Raji (cell line): ENCODE data around the gene ETS1.
A peak's percentile ranks its signal among the peaks of the same experiment; 100 is the strongest.

ENCODE experiments used
- POLR2A ChIP-seq: IDR thresholded peaks from 2 replicates; pipeline ENCODE4 v1.6.1; 2011; ENCODE audit warnings: low read depth, low read length, control low read depth; ENCODE audit not compliant: insufficient read depth

The ETS1 gene

GRCh38 chr11:128476729-128477128 is 110.6 kb downstream of the ETS1 start:
- no peak for TF ChIP-seq POLR2A

- TF ChIP-seq POLR2A = no peak
Measured at GRCh38 chr11:128476049-128476448, 111.3 kb downstream of the ETS1 start.

GRCh38 chr11:128474036-128474874 is 113.1 kb downstream of the ETS1 start:
- 0 out of 2 replicates have a peak, but pooled peaks have one; percentile 41 for TF ChIP-seq POLR2A

- TF ChIP-seq POLR2A = no peak; the same call in 1 of the 2 replicates
Measured at GRCh38 chr11:128473636-128474035, 113.7 kb downstream of the ETS1 start.

- TF ChIP-seq POLR2A = peak; percentile 30; the same call in 1 of the 2 replicates
Measured at GRCh38 chr11:128472128-128473089, 114.9 kb downstream of the ETS1 start.

GRCh38 chr11:128471138-128471661 is 116.2 kb downstream of the ETS1 start:
- peak; percentile 64 for TF ChIP-seq POLR2A

- TF ChIP-seq POLR2A = no peak
Measured at GRCh38 chr11:128470081-128470480, 117.3 kb downstream of the ETS1 start.

GRCh38 chr11:128469220-128469619 is 118.1 kb downstream of the ETS1 start:
- TF ChIP-seq POLR2A = peak; percentile 62

- no peak for TF ChIP-seq POLR2A
Measured at GRCh38 chr11:128468111-128468510, 119.2 kb downstream of the ETS1 start.

GRCh38 chr11:128467610-128468041 is 119.7 kb downstream of the ETS1 start:
- TF ChIP-seq POLR2A = no peak

GRCh38 chr11:128467041-128467440 is 120.3 kb downstream of the ETS1 start:
- no peak for TF ChIP-seq POLR2A

GRCh38 chr11:128465946-128466705 is 121.2 kb downstream of the ETS1 start:
- no peak for TF ChIP-seq POLR2A

- no peak for TF ChIP-seq POLR2A
Measured at GRCh38 chr11:128465531-128465930, 121.8 kb downstream of the ETS1 start.

- no peak for TF ChIP-seq POLR2A
Measured at GRCh38 chr11:128464878-128465450, 122.4 kb downstream of the ETS1 start.
